GM18505 (cell line): ENCODE data around the gene MMEL1.
"Not testable (repeated sequence)": the region's sequence is repeated elsewhere in the genome, so short reads cannot be mapped to it uniquely, and the experiment has no call there.

Experiments used
- ATAC-seq: cut with Tn5 transposase; IDR thresholded peaks from one replicate; pipeline ENCODE4 v1.9.1; 2021; ENCODE audit not compliant: unreplicated experiment
- POLR2A ChIP-seq: IDR thresholded peaks from 4 replicates; pipeline ENCODE4 v1.6.1; 2011; ENCODE audit warnings: borderline replicate concordance; ENCODE audit not compliant: insufficient read depth, insufficient read length; ENCODE audit errors: extremely low read depth

The MMEL1 gene

DNA sequence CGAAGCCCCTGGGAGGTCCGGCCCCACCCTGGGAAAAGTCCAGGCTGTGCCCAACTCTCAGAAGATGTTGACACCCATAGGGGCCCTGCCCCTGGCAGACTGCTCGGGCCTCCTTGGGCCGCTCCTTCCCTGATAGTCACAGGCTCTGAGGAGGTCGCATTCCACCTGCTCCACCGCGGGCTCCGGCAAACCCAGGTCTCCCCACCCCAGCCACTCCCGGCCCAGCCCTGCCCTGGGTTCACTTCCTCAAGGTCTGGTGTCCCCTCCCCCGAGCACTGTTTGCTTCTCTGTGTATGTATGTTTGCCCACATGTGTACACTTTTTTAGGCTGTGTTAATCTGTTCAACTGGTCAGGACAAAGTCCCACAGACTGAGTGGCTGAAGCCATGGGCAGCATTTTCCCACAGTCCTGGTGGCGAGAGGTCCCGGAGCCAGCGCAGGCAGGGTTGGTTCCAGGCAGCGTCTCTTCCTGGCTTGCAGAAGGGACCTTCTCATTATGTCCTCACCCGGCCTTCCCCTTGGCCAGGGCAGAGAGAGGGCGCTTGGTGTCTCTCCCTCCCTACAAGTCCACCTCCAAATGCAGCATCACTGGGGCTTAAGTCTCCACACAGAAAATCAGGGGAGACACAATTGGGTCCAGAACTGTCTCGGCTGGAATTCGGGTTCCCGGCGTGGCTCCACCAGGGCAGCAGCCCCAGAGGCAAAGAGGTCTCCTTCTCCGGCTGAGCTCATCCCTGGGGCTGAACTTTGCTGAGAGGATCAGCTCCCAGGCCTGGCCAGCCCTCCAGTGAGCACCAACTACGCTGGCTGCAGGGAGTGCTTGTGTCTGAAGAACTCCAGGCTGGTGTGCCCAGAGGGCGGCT is 56.8 kb downstream of the MMEL1 start:
- peak; percentile 5 for ATAC-seq

DNA sequence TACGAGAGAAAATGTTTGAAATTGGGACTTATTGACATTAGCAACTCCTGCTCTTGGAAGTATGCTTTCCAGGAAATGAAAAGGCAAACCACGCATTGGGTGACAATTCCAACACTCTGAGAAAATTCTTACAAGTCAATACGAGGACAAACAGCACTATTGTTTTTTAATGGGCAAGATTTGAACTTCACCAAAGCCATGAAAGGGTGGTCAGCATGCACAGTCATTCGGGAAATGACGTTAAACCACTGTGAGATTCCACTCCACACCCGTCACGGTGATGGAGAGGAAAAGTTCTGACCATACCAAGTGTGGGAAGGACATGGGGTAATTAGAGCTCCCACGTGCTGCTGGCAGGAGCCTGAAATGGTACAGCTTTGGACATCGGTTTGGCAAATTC is 58.5 kb downstream of the MMEL1 start:
- TF ChIP-seq POLR2A: no peak
- ATAC-seq: no peak

More for the DNA sequence above, 56.8 kb downstream of the MMEL1 start:
- TF ChIP-seq POLR2A: no peak

DNA sequence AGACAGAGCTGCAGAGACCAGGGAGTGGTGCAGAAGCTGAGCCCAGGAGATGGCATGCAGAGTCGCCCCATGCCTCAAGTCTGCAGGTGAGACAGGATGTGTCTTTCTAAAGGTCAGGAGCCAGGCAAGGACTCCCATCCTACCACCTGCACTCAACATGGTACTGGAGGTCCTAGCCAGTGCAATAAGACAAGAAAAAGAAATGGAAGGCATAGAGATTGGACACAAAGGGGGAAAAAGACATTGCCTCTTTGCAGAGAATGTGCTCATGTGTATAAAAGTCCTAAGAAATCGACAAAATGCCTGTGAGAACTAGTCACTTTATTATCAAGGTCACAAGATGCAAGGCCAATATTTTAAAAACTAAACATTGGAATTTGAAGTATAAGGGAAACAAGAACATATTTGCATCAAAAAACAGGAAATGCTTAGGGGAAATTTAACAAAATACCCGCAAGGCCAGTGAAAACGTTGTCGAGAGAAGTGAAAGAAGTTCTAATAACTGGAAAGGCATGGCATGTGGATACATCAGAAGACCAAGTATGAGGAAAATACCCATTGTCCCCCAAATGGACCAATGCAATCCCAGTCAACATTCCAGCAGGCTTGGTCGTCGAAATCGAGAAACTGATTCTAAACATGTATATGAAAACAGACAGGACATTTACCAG is 59.4 kb downstream of the MMEL1 start:
- no peak for TF ChIP-seq POLR2A
- ATAC-seq: no peak

DNA sequence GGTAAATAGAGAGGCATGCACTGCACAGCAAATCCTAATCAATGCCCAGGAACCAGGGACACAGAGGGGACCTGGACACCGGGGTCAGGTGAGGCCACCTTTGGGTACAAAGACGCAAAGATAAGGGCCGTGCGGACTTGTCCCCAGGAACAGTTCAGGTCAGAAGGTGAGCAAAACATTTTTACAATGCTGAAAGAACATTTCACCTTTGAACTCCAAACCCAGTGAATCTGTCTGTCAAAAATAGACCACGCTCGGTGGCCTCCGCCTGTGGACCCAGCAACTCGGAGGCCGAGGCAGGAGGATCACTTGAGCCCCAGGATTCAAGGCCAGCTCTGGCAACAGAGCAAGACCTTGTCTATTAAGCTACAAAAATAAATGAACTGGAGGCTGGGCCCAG is 61.5 kb downstream of the MMEL1 start:
- no peak for TF ChIP-seq POLR2A
- ATAC-seq: no peak

DNA sequence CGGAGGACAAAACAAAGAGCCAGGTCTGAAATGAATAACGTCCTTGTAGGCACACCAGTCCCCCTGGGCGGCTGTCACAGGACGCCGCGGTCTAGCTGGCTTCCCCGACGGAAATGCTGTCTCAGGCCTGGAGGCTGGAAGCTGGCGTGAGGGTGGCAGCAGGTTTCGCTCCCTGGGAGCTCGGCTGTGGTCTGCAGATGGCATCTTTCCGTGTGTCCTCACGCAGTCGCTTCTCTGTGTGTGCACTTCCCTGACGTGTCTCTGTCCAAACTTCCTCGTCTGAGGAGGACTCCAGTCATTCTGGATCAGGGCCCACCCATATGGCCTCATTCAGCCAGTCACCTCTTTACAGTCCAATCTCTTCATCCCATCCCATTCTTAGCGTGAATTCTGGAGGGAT is 62.5 kb downstream of the MMEL1 start:
- no peak for TF ChIP-seq POLR2A
- no peak for ATAC-seq

DNA sequence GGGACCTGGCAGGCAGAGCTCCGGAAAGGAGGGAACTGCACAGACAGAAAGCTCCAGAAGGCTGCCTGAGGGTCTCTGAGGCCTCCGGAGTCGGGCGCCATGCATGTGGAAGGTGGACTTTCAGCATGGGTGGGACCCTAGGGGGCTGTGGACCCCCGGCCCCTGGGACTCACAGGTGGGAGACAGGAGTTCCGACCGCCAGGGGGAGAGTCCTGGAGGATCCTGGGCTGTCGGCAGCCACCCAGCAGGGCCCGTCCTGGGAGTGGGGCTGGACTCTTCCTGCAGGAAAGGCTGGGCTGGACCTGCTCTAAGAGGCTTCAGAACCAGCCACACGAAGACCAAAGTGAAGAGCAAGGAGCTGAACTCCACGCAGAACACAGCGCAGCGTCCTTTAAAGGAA is 63.1 kb downstream of the MMEL1 start:
- ATAC-seq: not testable (repeated sequence)

DNA sequence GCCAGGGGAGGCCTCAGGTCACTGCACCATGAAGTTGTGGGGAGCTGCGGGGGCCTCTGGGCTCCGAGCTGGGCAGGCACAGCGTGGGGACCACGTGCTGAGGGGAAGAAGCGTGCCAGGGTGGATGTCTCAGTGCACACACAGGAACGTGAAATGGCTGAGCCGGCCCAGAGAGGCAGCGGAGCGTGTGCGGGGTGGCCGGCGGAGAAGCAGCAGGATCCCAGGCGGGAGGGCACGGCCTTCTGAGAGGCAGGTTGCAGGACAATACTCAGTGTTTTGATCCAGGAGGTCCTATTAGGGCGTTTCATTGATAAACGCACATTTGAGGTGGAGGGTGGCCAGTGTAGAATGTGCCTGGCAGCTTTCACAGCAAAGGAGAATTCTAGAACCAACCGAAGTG is 63.8 kb downstream of the MMEL1 start:
- TF ChIP-seq POLR2A: no peak
- ATAC-seq: no peak

DNA sequence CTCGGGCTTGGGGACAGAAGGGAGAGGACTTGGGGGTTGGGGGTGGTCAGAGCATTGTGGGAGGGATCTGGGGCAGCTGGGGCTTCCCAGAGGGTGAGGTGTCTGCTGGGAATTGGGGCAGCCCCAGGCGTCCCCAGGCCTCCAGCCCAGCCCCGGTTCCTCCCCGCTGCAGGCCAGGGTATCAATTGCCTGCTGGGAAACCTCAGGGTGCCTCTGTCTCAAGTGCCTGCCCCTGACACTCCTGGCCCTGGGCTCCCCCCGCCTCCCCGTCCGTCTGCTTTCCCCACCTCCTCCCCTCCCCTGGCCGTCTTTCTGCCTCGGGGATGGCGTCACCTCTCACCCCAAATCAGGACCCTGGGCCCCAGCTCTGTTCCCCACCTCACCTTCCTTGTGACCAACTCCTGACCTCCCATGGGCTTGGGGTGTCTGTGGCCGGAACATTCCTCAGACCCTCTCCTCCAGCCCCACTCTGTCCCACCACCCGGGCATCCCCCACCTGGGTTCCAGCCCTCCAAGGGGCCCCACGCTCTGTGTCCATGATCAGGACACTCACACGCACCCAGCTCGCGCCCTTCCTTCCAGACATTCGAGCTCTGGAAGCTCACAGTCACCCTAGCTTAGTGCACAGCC is 64.5 kb downstream of the MMEL1 start:
- ATAC-seq: not testable (repeated sequence)

DNA sequence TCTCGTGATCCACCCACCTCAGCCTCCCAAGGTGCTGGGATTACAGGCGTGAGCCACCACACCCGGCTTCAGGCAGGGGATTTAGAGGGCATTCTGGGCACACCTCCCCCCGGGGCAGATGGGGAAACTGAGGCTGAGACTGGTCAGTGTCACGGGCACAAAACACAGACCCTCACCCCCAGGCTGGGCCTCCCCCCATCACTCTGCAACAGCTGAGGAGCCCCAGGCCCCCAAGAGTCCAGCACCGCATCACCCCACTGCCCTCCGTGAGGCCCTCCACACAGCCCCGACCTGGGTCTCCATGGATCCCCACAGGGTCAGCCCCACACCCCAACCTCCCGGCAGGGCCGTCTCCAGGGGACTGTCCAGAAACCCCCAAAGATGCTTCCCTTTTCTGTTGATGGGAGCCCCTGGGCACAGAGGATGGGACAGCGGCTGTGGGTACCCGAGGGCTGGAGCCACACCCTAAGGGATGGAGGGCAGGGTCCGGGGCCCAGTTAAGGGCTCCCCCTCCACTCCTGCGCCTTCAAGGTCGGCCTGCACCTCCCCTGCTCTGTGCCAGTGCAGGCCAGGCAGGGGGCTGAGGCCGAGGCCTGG is 65.6 kb downstream of the MMEL1 start:
- no peak for TF ChIP-seq POLR2A
- ATAC-seq: no peak

DNA sequence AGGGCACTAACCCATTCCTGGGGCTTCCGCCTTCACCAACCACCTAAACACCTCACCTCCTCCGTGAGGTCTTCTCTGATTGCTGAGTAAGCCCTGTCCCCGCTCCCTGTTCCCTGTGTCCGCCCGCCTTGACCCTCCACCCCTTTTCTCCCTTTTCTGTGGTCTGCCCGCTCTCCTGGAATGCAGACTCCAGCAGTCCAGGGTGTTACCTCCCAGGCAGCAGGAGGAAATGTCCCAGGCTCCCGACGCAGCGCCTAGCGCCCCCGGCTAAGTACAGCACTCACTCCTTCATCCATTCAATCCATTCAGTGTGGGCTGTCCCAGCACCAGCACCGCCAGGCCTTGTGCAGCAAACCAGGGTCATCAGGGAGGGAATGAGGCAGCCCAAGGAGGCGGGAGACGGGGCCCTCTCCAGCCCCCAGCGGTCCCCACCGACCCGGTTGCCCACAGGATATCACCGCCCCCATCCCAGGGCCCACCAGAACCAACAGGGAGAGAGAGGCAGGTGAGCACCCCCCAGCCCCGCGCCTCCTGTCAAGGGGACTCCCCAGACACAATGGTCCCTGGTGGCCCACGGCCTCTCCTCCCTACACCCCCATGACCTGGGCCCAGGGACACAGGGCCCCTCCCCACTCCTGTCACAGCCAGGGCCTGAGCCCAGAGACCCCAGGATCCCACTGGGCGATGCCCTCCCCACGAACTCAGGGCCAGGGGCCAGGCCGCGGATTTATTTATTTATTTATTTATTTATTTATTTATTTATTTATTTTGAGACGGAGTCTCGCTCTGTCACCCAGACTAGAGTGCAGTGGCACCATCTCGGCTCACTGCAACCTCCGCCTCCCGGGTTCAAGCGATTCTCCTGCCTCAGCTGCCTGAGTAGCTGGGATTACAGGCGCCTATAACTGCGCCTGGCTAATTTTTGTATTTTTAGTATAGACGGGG is 66.4 kb downstream of the MMEL1 start:
- no peak for ATAC-seq
- no peak for TF ChIP-seq POLR2A

DNA sequence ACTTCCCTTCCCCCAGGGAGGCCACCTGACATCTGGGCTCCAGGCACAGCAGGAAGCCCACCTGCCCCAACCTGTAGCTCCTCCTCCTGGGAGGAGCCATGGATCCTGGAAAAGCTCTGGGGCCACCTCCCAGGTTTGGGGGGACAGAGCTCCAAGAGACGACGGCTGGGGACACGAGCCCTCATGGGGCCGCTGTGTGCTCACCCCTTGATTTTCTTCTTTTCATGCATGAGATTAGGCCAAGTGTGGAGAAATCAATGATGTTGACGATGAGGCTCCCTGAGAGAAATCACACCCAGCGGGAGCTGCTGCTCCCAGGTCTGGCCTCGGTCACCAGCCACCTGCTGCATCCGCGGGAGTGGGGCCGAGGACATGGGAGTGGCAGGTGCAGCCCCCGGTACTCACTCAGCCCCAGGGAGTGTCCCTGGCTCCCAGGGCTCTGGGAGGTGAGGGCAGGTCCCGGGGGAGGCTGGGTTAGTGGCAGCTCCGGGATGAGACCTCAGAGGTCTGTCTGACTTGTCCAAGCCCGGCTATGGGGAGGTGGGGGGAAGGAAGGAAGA is 67.9 kb downstream of the MMEL1 start:
- ATAC-seq: no peak
- no peak for TF ChIP-seq POLR2A

DNA sequence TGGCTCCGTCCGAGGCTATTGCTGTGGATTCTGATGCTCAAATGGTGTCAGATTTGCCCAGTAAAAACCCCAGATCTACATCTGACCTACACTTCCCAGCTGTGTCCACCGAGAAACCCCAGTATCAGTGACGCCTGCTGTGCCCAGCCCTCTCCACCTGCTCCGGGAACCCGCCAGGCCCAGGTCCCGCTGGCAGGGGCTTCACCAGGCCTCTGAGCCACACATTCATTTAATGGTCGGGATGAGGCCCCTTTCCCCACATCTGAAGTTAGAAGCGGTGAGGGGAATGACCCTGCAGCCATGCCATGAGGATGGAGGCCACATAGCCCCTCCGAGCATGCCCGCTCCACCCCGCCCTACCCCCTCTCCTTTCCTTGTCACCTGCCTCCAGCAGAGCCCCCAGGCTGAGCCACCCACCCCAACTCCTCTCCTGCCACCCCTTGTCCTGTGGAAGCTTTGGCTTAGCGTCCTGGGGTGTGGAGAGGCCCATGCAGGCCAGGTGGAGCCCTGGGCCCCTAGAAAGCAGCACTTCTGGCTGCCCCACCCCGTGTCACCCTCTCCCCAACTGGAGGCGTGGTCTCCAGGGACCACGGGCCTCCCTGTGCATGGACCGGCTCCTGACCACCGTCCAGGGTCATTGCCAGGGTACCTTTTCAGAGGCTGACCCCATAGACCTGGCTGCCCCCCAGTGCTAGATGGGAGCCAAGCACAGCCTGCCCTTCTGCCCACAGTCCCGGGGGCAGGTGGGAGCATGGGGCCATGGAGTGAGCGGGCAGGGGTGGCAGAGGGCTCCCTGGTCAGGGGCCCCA is 68.6 kb downstream of the MMEL1 start:
- ATAC-seq: no peak

More for the DNA sequence above, 68.6 kb downstream of the MMEL1 start:
- no peak for TF ChIP-seq POLR2A
